Nephron (organoid): ENCODE results near the gene U2AF2.

ENCODE experiments used
- H3K27ac Mint-ChIP-seq, 3 experiments: 2 replicates each; pipeline ENCODE4 v1.8.0; 2020; ENCODE audit warnings: mixed read lengths in 3 of 3, mild to moderate bottlenecking in 2 of 3, moderate library complexity in 1 of 3
- H3K27me3 Mint-ChIP-seq: 2 replicates; pipeline ENCODE4 v1.8.0; 2021; ENCODE audit warnings: low read depth, mild to moderate bottlenecking, moderate library complexity, mixed read lengths
- H3K36me3 Mint-ChIP-seq: 2 replicates; pipeline ENCODE4 v1.8.0; 2020; ENCODE audit warnings: low read depth, mixed read lengths
- H3K4me1 Mint-ChIP-seq: 2 replicates; pipeline ENCODE4 v1.8.0; 2020; ENCODE audit warnings: mixed read lengths
- H3K4me3 Mint-ChIP-seq, 3 experiments: 2 replicates each; pipeline ENCODE4 v1.8.0; 2020; ENCODE audit warnings: mild to moderate bottlenecking in 3 of 3, mixed read lengths in 3 of 3, moderate library complexity in 2 of 3
- H3K9me3 Mint-ChIP-seq: 2 replicates; pipeline ENCODE4 v1.8.0; 2020; ENCODE audit warnings: mixed read lengths
- CTCF ChIP-seq, 3 experiments: fragments of 200-600 bp; sonication (generic); IDR thresholded peaks; one replicate each; pipeline ENCODE4 v1.5.0; 2021; ENCODE audit warnings: antibody characterized with exemption in 3 of 3; ENCODE audit not compliant: unreplicated experiment in 3 of 3

The U2AF2 gene

GRCh38 chr19:55650602-55651230, 4.1 kb upstream of the U2AF2 start:
- Mint-ChIP-seq H3K4me1 (peaks cover 29% of the 10 kb centered on the region), H3K27me3 (no peaks in the 10 kb centered on the region), H3K4me3 (peak overlapping the region; percentile 78 to 87 (median 83)), H3K36me3 (peaks cover 18% of the 10 kb centered on the region), H3K27ac (peak overlapping the region; percentile 70 to 91 (median 74)), H3K9me3 (no peaks in the 10 kb centered on the region)
- no peak for TF ChIP-seq CTCF (IDR thresholded peaks at IDR 0.05; ENCODE audit: unreplicated experiment in 3 of 3)

GRCh38 chr19:55651236-55651635, 3.6 kb upstream of the U2AF2 start:
- Mint-ChIP-seq H3K4me1 (peaks cover 34% of the 10 kb centered on the region), H3K36me3 (peaks cover 18% of the 10 kb centered on the region), H3K27ac (peak overlapping the region in 2 of 3 experiments; percentile 70 to 74), H3K4me3 (peak overlapping the region; percentile 59 to 87 (median 83)), H3K27me3 (no peaks in the 10 kb centered on the region), H3K9me3 (no peaks in the 10 kb centered on the region)
- TF ChIP-seq CTCF (IDR thresholded peaks at IDR 0.05; ENCODE audit: unreplicated experiment in 3 of 3), result no peak

GRCh38 chr19:55652311-55653128, 2.3 kb upstream of the U2AF2 start:
- Mint-ChIP-seq H3K36me3 (peaks cover 11% of the 10 kb centered on the region), H3K27me3 (no peaks in the 10 kb centered on the region), H3K4me1 (peaks cover 39% of the 10 kb centered on the region), H3K9me3 (no peaks in the 10 kb centered on the region), H3K27ac (no peak overlapping the region), H3K4me3 (peak overlapping the region; percentile 24 to 44 (median 41))
- no peak for TF ChIP-seq CTCF (IDR thresholded peaks at IDR 0.05; ENCODE audit: unreplicated experiment in 3 of 3)

GRCh38 chr19:55653651-55654322, 1.0 kb upstream of the U2AF2 start:
- Mint-ChIP-seq H3K9me3 (no peaks in the 10 kb centered on the region), H3K27me3 (no peaks in the 10 kb centered on the region), H3K27ac (peak overlapping the region; percentile 98 to 99 (median 99))

GRCh38 chr19:55654323-55654867, 440 bp upstream of the U2AF2 start:
- Mint-ChIP-seq H3K27ac (peak overlapping the region; percentile 98 to 99 (median 99)), H3K4me3 (peak overlapping the region; percentile 91 to 93 (median 92)), H3K4me1 (peaks cover 42% of the 10 kb centered on the region), H3K9me3 (no peaks in the 10 kb centered on the region), H3K27me3 (peaks cover 1% of the 10 kb centered on the region), H3K36me3 (peaks cover 18% of the 10 kb centered on the region)
- no peak for TF ChIP-seq CTCF (IDR thresholded peaks at IDR 0.05; ENCODE audit: unreplicated experiment in 3 of 3)

More at GRCh38 chr19:55653651-55654322, 1.0 kb upstream of the U2AF2 start:
- H3K4me1 Mint-ChIP-seq, result peaks cover 40% of the 10 kb centered on the region
- TF ChIP-seq CTCF (IDR thresholded peaks at IDR 0.05; ENCODE audit: unreplicated experiment in 3 of 3), result peak; percentile 99 to 100 (median 100)
- peaks cover 16% of the 10 kb centered on the region for H3K36me3 Mint-ChIP-seq
- H3K4me3 Mint-ChIP-seq, result peak overlapping the region; percentile 91 to 93 (median 92)
